Uterus (tissue), 2 donors: ENCODE data around the gene C16orf86.

Source experiments
- POLR2A ChIP-seq, 2 donors: fragments of 450-650 bp; IDR thresholded peaks; one replicate each; pipeline ENCODE4 v1.6.1; 2016; ENCODE audit warnings: antibody characterized with exemption in 2 of 2, mild to moderate bottlenecking in 1 of 2, moderate library complexity in 1 of 2
- TF ChIP-seq, protein P1 (sequence below), 4 experiments: fragments of 200-600 bp in 2 of 4; fragments of 450-650 bp in 2 of 4; sonication (generic) in 2 of 4; IDR thresholded peaks; one replicate each; pipeline ENCODE4 v1.5.1; 2016 to 2019; ENCODE audit warnings: antibody characterized with exemption in 4 of 4, mild to moderate bottlenecking in 2 of 4, moderate library complexity in 1 of 4

GRCh38 chr16:67662653-67663010 lies 4.0 kb upstream of the C16orf86 start:
- no peak for TF ChIP-seq POLR2A (IDR thresholded peaks at IDR 0.05)
- TF ChIP-seq, protein P1, sequence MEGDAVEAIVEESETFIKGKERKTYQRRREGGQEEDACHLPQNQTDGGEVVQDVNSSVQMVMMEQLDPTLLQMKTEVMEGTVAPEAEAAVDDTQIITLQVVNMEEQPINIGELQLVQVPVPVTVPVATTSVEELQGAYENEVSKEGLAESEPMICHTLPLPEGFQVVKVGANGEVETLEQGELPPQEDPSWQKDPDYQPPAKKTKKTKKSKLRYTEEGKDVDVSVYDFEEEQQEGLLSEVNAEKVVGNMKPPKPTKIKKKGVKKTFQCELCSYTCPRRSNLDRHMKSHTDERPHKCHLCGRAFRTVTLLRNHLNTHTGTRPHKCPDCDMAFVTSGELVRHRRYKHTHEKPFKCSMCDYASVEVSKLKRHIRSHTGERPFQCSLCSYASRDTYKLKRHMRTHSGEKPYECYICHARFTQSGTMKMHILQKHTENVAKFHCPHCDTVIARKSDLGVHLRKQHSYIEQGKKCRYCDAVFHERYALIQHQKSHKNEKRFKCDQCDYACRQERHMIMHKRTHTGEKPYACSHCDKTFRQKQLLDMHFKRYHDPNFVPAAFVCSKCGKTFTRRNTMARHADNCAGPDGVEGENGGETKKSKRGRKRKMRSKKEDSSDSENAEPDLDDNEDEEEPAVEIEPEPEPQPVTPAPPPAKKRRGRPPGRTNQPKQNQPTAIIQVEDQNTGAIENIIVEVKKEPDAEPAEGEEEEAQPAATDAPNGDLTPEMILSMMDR (IDR thresholded peaks at IDR 0.05) = no peak
